Caco-2 (cell line): Measurements from ENCODE around the gene PPP1R9B. TPM values are rescaled to one million over a fixed set of nuclear protein-coding genes. Genes with fewer than 3 reads are reported as not detected.

Source experiments
- BruUV-seq: library from RNA; stranded (reverse); fragments of 400-500 nt; replicated peaks from 2 replicates; lab custom pipeline; 2021; lab: Mats Ljungman, UMichigan
- CTCF ChIA-PET: fragments of 300-600 bp; sonication (Branson Sonifier 250); formaldehyde crosslinking; loops from one replicate; lab custom pipeline; 2022; ENCODE audit warnings: antibody characterized with exemption; lab: Charles Lee
- POLR2A ChIA-PET: fragments of 300-600 bp; sonication (Branson Sonifier 250); formaldehyde crosslinking; loops from one replicate; lab custom pipeline; 2022; ENCODE audit warnings: antibody characterized with exemption; lab: Charles Lee
- DNase-seq, 2 experiments: peaks; one replicate each; pipeline versions ENCODE4 v3.0.0 to v3.0.0-alpha.2; 2020 to 2022
- H3K27me3 ChIP-seq: replicated peaks from 2 replicates; pipeline ENCODE4 v1.6.0; 2011; ENCODE audit warnings: low read length; ENCODE audit not compliant: control insufficient read depth, insufficient read depth
- H3K36me3 ChIP-seq: 2 replicates; pipeline ENCODE4 v1.5.1; 2011; ENCODE audit warnings: low read length; ENCODE audit not compliant: control insufficient read depth, insufficient read depth
- H3K4me1 ChIP-seq: fragments of 250-450 bp; sonication (Bioruptor Pico); 2 replicates; pipeline ENCODE4 v1.5.1; 2020; ENCODE audit warnings: mild to moderate bottlenecking
- H3K4me3 ChIP-seq: 2 replicates; pipeline ENCODE4 v1.5.1; 2011; ENCODE audit warnings: low read depth, mild to moderate bottlenecking, control low read depth, low read length
- H3K9me3 ChIP-seq: fragments of 250-450 bp; sonication (Bioruptor Pico); 2 replicates; pipeline ENCODE4 v1.5.1; 2020; ENCODE audit warnings: mild to moderate bottlenecking, moderate library complexity
- H3K27ac Mint-ChIP-seq: one replicate; pipeline ENCODE4 v1.8.0; 2022; ENCODE audit warnings: mixed read lengths; ENCODE audit not compliant: unreplicated experiment
- H3K27me3 Mint-ChIP-seq: one replicate; pipeline ENCODE4 v1.8.0; 2022; ENCODE audit warnings: mixed read lengths; ENCODE audit not compliant: insufficient read depth, unreplicated experiment
- H3K36me3 Mint-ChIP-seq: one replicate; pipeline ENCODE4 v1.8.0; 2022; ENCODE audit warnings: mild to moderate bottlenecking, mixed read lengths; ENCODE audit not compliant: insufficient read depth, unreplicated experiment
- H3K4me1 Mint-ChIP-seq: one replicate; pipeline ENCODE4 v1.8.0; 2022; ENCODE audit warnings: low read depth, mixed read lengths; ENCODE audit not compliant: unreplicated experiment
- H3K4me3 Mint-ChIP-seq: one replicate; pipeline ENCODE4 v1.8.0; 2022; ENCODE audit warnings: mild to moderate bottlenecking, moderate library complexity, mixed read lengths; ENCODE audit not compliant: unreplicated experiment
- H3K9me3 Mint-ChIP-seq: one replicate; pipeline ENCODE4 v1.8.0; 2022; ENCODE audit warnings: mixed read lengths; ENCODE audit not compliant: unreplicated experiment
- intact Hi-C: fragments of 100-400 bp; cut with micrococcal nuclease; formaldehyde crosslinking; loops from one replicate; pipeline ENCODE4 v1.10.0; 2022; ENCODE audit not compliant: unreplicated experiment
- total RNA-seq: library from RNA; stranded (reverse); gene quantifications from 2 replicates; pipeline ENCODE4 v1.2.3, GENCODE V29; 2022
- TF ChIP-seq, protein P1 (sequence below), 2 experiments: fragments of 200-600 bp in 1 of 2; IDR thresholded peaks; 1 replicate in 1 of 2; 2 replicates in 1 of 2; pipeline versions ENCODE4 v1.5.1 to v1.8.0; 2011 to 2022; ENCODE audit warnings: antibody characterized with exemption in 1 of 2, control low read depth in 1 of 2, inconsistent platforms in 1 of 2, low read depth in 1 of 2, low read length in 1 of 2, mild to moderate bottlenecking in 1 of 2, moderate library complexity in 1 of 2; ENCODE audit not compliant: insufficient read depth in 1 of 2, severe bottlenecking in 1 of 2, unreplicated experiment in 1 of 2

The PPP1R9B gene
- total RNA-seq, 1 experiment from 2014 or later = 74.8 TPM

DNA sequence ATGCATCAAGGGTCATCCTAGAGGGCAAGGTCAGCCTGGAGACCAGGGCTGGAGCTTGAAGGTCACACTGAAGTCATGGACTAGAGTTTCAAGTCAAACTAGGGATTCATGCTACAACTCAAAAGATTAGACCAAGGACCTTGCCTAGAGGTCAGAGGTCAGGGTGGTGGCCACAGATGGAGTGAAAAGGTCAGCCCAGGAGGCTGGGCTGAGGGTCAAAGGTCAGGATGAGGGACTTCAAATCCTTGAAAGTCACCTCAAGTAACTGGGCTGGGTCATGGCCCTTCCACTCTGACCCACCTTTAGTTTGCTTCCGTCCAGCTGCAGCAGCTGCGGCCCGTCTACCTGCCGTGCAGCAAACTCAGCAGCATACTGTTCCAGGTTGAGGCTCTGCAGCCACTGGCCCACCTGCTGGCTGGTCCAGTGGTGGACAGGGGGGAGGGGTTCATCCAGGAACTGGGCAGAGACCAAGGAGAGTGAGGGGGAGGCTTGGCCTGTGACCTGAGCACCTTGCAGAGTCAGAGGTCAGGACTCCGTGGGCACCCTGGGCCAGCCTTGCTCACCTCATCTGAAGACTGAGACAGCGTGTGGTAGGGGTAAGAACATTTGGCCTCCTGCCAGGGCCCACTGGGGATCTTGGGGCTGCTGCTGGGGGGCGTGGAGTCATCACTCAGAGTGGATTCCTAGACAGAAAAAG is 36.7 kb downstream of the PPP1R9B start:
- Mint-ChIP-seq H3K36me3 (no peaks in the 10 kb centered on the region), H3K27me3 (no peaks in the 10 kb centered on the region), H3K4me3 (no peak overlapping the region), H3K4me1 (no peaks in the 10 kb centered on the region), H3K9me3 (no peaks in the 10 kb centered on the region), H3K27ac (peak overlapping the region; percentile 49)
- Histone ChIP-seq H3K4me1 (peaks cover 24% of the 10 kb centered on the region), H3K27me3 (no peaks in the 10 kb centered on the region), H3K9me3 (no peaks in the 10 kb centered on the region), H3K36me3 (no peaks in the 10 kb centered on the region), H3K4me3 (no peak overlapping the region)
- no TSS peak for BruUV-seq
- ChIA-PET CTCF (interaction anchor here (0.7 to 2.4 kb wide), 4 partner anchors 48 to 198 kb away, joined by 3 to 8 read pairs (median 6); no protein-coding TSS in a partner anchor), POLR2A (no interaction called here)
- intact Hi-C loops = no loop called here
- DNase-seq = peak; percentile 5 to 46
- TF ChIP-seq, protein P1, sequence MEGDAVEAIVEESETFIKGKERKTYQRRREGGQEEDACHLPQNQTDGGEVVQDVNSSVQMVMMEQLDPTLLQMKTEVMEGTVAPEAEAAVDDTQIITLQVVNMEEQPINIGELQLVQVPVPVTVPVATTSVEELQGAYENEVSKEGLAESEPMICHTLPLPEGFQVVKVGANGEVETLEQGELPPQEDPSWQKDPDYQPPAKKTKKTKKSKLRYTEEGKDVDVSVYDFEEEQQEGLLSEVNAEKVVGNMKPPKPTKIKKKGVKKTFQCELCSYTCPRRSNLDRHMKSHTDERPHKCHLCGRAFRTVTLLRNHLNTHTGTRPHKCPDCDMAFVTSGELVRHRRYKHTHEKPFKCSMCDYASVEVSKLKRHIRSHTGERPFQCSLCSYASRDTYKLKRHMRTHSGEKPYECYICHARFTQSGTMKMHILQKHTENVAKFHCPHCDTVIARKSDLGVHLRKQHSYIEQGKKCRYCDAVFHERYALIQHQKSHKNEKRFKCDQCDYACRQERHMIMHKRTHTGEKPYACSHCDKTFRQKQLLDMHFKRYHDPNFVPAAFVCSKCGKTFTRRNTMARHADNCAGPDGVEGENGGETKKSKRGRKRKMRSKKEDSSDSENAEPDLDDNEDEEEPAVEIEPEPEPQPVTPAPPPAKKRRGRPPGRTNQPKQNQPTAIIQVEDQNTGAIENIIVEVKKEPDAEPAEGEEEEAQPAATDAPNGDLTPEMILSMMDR (IDR thresholded peaks at IDR 0.05; ENCODE audit: insufficient read depth in 1 of 2, low read depth in 1 of 2, low read length in 1 of 2, severe bottlenecking in 1 of 2, unreplicated experiment in 1 of 2) = no peak

DNA sequence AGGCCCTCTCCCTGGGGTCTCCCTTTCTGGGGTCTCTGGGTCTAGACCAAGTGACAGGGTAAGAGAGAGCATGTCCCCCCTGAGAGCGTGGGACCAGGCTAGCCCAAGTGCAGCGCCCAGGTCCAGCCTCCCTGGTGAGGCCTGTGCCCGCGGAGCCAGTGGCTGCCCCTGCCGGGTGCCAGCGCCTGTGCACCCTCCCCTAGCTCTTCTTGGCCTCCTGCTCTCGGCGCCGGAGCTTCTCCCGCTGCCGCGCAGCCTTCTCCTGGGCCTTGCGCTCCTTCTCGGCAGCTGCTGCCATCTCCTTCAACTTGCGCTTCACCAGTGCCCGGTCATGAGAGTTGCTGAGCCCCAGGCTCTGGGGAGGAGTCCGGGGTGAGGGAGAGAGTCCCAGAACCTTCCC is 37.8 kb downstream of the PPP1R9B start:
- Mint-ChIP-seq H3K36me3 (no peaks in the 10 kb centered on the region), H3K4me1 (no peaks in the 10 kb centered on the region), H3K4me3 (no peak overlapping the region), H3K9me3 (no peaks in the 10 kb centered on the region), H3K27me3 (no peaks in the 10 kb centered on the region), H3K27ac (peak overlapping the region; percentile 49)
- no TSS peak for BruUV-seq
- Histone ChIP-seq H3K4me3 (no peak overlapping the region), H3K36me3 (no peaks in the 10 kb centered on the region), H3K4me1 (peaks cover 24% of the 10 kb centered on the region), H3K9me3 (no peaks in the 10 kb centered on the region), H3K27me3 (no peaks in the 10 kb centered on the region)
- POLR2A ChIA-PET = no interaction called here
- CTCF ChIA-PET = interaction anchor here (1.0 to 2.4 kb wide), 8 partner anchors 8 to 214 kb away, joined by 3 to 8 read pairs (median 6); no protein-coding TSS in a partner anchor
- peak; percentile 7 to 43 for DNase-seq
- TF ChIP-seq, protein P1 (IDR thresholded peaks at IDR 0.05; ENCODE audit: insufficient read depth in 1 of 2, low read depth in 1 of 2, low read length in 1 of 2, severe bottlenecking in 1 of 2, unreplicated experiment in 1 of 2) = no peak
- intact Hi-C loops = loop anchor here (1.0 kb wide), 1 partner anchor 160 kb away; no protein-coding TSS in a partner anchor

GRCh38 chr17:50111673-50112655 is 38.5 kb downstream of the PPP1R9B start:
- Histone ChIP-seq H3K4me1 (peaks cover 24% of the 10 kb centered on the region), H3K9me3 (no peaks in the 10 kb centered on the region), H3K4me3 (no peak overlapping the region), H3K27me3 (no peaks in the 10 kb centered on the region), H3K36me3 (no peaks in the 10 kb centered on the region)
- H3K36me3 Mint-ChIP-seq = no peaks in the 10 kb centered on the region
- H3K9me3 Mint-ChIP-seq = no peaks in the 10 kb centered on the region
- no TSS peak for BruUV-seq
- peak; percentile 50 to 77 for DNase-seq
- H3K27ac Mint-ChIP-seq = peak overlapping the region; percentile 49
- no peak overlapping the region for H3K4me3 Mint-ChIP-seq
- ChIA-PET CTCF (interaction anchor here (0.6 to 2.4 kb wide), 14 partner anchors 9 to 465 kb away, joined by 3 to 8 read pairs (median 5); no protein-coding TSS in a partner anchor), POLR2A (interaction anchor here (0.8 kb wide), 1 partner anchor 120 kb away, joined by 3 read pairs; no protein-coding TSS in a partner anchor)
- no peaks in the 10 kb centered on the region for H3K27me3 Mint-ChIP-seq
- no peaks in the 10 kb centered on the region for H3K4me1 Mint-ChIP-seq
- TF ChIP-seq, protein P1 (IDR thresholded peaks at IDR 0.05; ENCODE audit: insufficient read depth in 1 of 2, low read depth in 1 of 2, low read length in 1 of 2, severe bottlenecking in 1 of 2, unreplicated experiment in 1 of 2) = peak in 1 of 2 experiments; percentile 39
- intact Hi-C loops = loop anchor here (1.0 kb wide), 1 partner anchor 160 kb away; no protein-coding TSS in a partner anchor
